Measurements from ENCODE around the gene CLDN6. TPM values are rescaled to one million over a fixed set of nuclear protein-coding genes. Genes with fewer than 3 reads are reported as not detected.

Gene CLDN6
- total and polyA plus RNA-seq, 2 donors, result 0.28 to 0.48 TPM

DNA sequence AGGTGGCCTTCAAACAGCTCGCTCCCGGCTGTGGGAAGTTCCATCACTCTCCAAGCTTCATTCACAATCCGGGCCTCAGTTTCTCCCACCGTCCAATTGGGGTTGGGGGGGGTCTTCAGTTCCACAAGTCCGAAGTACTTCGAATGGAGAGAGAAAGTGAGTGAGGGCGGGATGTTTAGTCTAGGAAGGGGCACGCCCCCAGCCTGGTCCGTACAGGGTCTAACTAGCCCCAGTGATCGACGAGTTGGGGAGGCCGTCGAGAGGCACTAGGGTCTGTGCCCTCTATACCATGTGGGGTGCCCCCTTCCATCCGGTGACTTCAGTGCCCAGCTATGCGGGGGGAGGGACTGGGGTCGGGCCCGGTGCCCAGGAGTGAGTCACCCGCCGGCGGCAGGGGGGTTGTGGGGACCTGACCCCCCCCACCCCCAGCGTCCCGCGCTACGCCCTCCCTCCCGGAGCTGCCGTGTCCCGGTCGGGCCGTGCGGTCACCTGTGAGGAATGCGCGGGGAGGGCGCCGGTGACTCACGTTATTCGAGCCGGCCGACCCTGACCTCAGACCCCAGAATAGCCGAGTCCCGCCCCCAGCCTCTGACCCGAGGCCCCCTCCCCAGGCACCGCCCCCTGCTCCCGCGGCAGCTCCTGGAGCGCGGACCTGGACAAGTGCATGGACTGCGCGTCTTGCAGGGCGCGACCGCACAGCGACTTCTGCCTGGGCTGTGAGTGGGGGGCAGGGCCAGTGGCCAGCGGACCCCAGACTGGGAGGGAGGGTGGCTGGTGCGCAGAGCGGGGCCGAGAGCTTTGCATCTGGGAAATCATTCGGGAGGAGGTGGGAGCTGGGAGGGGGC lies 2.8 kb upstream of the CLDN6 start:
- peaks cover 38 to 59% of the 10 kb centered on the region in 2 donors for H3K4me1 ChIP-seq (ENCODE audit: control insufficient read depth in 2 of 2, insufficient read depth in 2 of 2, low read length in 2 of 2)
- WGBS, result under 1% methylated on average over 57 of the region's 57 CpGs
- DNase-seq (ENCODE audit: low read depth in 6 of 9, low spot score in 9 of 9), result peak in 1 of 9 donors; percentile 24
- peak overlapping the region; percentile 38 to 60 for H3K4me3 ChIP-seq (ENCODE audit: low read length in 2 of 2)
- H3K9me3 ChIP-seq (ENCODE audit: control insufficient read depth in 2 of 2, insufficient read depth in 1 of 2, low read length in 1 of 2), result peaks cover 0 to 12% of the 10 kb centered on the region in 2 donors
- peak overlapping the region; percentile 7 to 87 for H3K27ac ChIP-seq (ENCODE audit: low read depth in 1 of 2, low read length in 1 of 2)
- H3K27me3 ChIP-seq (ENCODE audit: control insufficient read depth in 2 of 2, insufficient read depth in 1 of 2, low read length in 1 of 2), result peaks cover 42 to 67% of the 10 kb centered on the region in 2 donors
- peaks cover 0 to 2% of the 10 kb centered on the region in 2 donors for H3K36me3 ChIP-seq (ENCODE audit: control insufficient read depth in 2 of 2, insufficient read depth in 2 of 2, low read length in 1 of 2)

DNA sequence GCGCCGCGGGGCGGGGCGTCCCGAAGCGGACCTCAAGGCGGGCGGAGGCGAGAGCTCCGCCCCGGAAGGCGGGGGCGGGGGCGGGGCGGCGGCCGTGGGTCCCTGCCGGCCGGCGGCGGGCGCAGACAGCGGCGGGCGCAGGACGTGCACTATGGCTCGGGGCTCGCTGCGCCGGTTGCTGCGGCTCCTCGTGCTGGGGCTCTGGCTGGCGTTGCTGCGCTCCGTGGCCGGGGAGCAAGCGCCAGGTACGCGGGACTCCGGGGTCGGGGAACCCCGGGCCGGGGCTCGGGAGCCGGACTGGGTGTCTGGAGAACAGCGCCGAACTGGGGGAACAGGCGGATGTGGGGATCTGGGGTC lies 2.2 kb upstream of the CLDN6 start, which contains the start of gene TNFRSF12A:
Gene TNFRSF12A, plus strand, starts transcription at position 122 of the 357 bp plus-strand sequence. Its CDS starts 30 bp downstream, at position 152.
- peaks cover 0 to under 1% of the 10 kb centered on the region in 2 donors for H3K36me3 ChIP-seq (ENCODE audit: control insufficient read depth in 2 of 2, insufficient read depth in 2 of 2, low read length in 1 of 2)
- H3K4me3 ChIP-seq (ENCODE audit: low read length in 2 of 2), result peak within 1 kb of the TSS; percentile 41 to 60
- H3K27ac ChIP-seq (ENCODE audit: low read depth in 1 of 2, low read length in 1 of 2), result peak within 1 kb of the TSS; percentile 7 to 87
- H3K27me3 ChIP-seq (ENCODE audit: control insufficient read depth in 2 of 2, insufficient read depth in 1 of 2, low read length in 1 of 2), result peaks cover 42 to 72% of the 10 kb centered on the region in 2 donors
- H3K4me1 ChIP-seq (ENCODE audit: control insufficient read depth in 2 of 2, insufficient read depth in 2 of 2, low read length in 2 of 2), result peaks cover 38 to 58% of the 10 kb centered on the region in 2 donors
- peak in 2 of 9 donors; percentile 62 to 76 for DNase-seq (ENCODE audit: low read depth in 6 of 9, low spot score in 9 of 9)
- H3K9me3 ChIP-seq (ENCODE audit: control insufficient read depth in 2 of 2, insufficient read depth in 1 of 2, low read length in 1 of 2), result peaks cover 0 to 12% of the 10 kb centered on the region in 2 donors
- 1% methylated on average over 49 of the region's 49 CpGs for WGBS

DNA sequence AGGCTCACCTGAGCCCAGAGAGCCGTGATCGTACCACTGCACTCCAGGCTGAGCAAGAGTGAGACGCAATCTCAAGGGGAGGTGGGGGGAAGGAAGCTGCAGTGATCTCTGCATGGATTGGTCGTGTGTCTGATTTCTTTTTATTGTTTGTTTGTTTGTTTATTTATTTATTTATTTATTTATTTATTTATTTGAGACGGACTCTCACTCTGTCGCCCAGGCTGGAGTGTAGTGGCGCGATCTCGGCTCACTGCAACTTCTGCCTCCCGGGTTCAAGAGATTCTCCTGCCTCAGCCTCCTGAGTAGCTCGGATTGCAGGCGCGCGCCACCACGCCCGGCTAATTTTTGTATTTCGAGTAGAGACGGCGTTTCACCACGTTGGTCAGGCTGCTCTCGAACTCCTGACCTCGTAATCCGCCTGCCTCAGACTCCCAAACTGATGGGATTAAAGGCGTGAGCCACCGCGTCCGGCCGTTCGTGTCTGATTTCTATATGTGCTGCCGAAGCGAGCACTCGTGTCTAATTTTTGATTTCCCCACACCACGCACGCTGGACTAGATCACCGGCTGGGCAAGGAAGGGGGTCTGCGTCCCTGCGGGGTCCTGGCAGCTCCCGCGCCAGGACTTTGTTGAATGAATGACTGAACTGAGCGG lies 1.7 kb upstream of the CLDN6 start:
- WGBS, result 35% methylated on average over 40 of the region's 40 CpGs
- peaks cover 38 to 57% of the 10 kb centered on the region in 2 donors for H3K4me1 ChIP-seq (ENCODE audit: control insufficient read depth in 2 of 2, insufficient read depth in 2 of 2, low read length in 2 of 2)

DNA sequence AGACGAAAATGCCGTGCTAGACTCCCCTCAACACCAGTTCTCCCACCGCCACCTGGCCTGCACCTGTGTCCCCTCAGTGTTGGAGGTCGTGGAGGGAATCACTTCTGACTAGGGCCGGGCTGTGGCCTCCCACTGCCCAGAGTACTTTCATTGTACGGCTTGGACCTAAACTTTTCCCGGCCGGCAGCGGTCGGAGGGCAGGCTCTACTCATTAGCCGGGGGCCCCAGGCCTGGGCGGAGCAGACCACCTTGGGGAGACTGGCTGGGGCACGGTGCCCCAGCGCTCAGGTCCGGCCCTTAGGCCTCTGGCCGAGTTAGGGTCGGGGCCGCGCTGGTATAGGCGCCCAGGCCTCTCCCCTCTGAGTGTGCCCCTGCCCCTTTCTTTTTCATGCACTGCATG lies 639 bp downstream of the CLDN6 start:
- H3K4me1 ChIP-seq (ENCODE audit: control insufficient read depth in 2 of 2, insufficient read depth in 2 of 2, low read length in 2 of 2), result peaks cover 26 to 45% of the 10 kb centered on the region in 2 donors
- DNase-seq (ENCODE audit: low read depth in 6 of 9, low spot score in 9 of 9), result no peak
- 96% methylated on average over 20 of the region's 20 CpGs for WGBS
- no peak overlapping the region for H3K27ac ChIP-seq (ENCODE audit: low read depth in 1 of 2, low read length in 1 of 2)
- peaks cover 0 to 12% of the 10 kb centered on the region in 2 donors for H3K9me3 ChIP-seq (ENCODE audit: control insufficient read depth in 2 of 2, insufficient read depth in 1 of 2, low read length in 1 of 2)
- no peak overlapping the region for H3K4me3 ChIP-seq (ENCODE audit: low read length in 2 of 2)
- peaks cover 53 to 95% of the 10 kb centered on the region in 2 donors for H3K27me3 ChIP-seq (ENCODE audit: control insufficient read depth in 2 of 2, insufficient read depth in 1 of 2, low read length in 1 of 2)
- H3K36me3 ChIP-seq (ENCODE audit: control insufficient read depth in 2 of 2, insufficient read depth in 2 of 2, low read length in 1 of 2), result no peaks in the 10 kb centered on the region

More for the DNA sequence above, 1.7 kb upstream of the CLDN6 start:
- DNase-seq (ENCODE audit: low read depth in 6 of 9, low spot score in 9 of 9), result no peak
- peaks cover 42 to 76% of the 10 kb centered on the region in 2 donors for H3K27me3 ChIP-seq (ENCODE audit: control insufficient read depth in 2 of 2, insufficient read depth in 1 of 2, low read length in 1 of 2)
- peaks cover 0 to 12% of the 10 kb centered on the region in 2 donors for H3K9me3 ChIP-seq (ENCODE audit: control insufficient read depth in 2 of 2, insufficient read depth in 1 of 2, low read length in 1 of 2)
- peak overlapping the region; percentile 41 to 60 for H3K4me3 ChIP-seq (ENCODE audit: low read length in 2 of 2)
- no peaks in the 10 kb centered on the region for H3K36me3 ChIP-seq (ENCODE audit: control insufficient read depth in 2 of 2, insufficient read depth in 2 of 2, low read length in 1 of 2)
- no peak overlapping the region for H3K27ac ChIP-seq (ENCODE audit: low read depth in 1 of 2, low read length in 1 of 2)

DNA sequence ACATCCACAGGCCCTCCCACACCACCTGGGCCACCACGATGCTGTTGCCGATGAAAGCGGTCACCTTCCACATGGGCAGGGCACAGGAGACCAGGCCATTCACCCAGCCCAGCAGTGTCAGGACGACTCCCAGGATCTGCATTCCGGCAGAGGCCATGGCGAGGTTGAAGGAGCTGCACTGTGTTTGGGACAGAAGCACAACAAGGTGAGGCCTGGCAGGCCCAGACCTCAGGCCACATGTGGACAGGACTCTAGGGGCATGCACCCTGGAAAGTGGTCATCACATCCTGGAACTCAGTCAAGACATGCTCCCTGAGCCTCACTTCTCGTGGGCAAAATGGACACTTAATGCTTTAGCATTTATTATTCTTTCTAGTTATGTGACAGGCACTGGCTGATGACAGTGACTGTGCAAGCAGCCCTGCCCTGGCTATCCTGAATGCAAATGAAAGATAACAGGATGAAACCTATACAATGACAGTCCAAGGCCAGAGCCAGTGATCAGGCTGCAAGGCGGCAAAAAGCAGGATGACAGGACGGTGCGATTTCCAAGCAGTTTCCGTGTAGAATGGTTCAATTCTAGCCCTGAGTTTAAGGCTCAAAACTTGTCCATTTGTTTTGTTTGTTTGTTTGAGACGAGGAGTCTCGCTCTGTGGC lies 2.0 kb downstream of the CLDN6 start:
- Histone ChIP-seq H3K27me3 (ENCODE audit: control insufficient read depth in 2 of 2, insufficient read depth in 1 of 2, low read length in 1 of 2) (peaks cover 50 to 94% of the 10 kb centered on the region in 2 donors), H3K9me3 (ENCODE audit: control insufficient read depth in 2 of 2, insufficient read depth in 1 of 2, low read length in 1 of 2) (peaks cover 0 to 15% of the 10 kb centered on the region in 2 donors), H3K4me1 (ENCODE audit: control insufficient read depth in 2 of 2, insufficient read depth in 2 of 2, low read length in 2 of 2) (peaks cover 17 to 42% of the 10 kb centered on the region in 2 donors), H3K27ac (ENCODE audit: low read depth in 1 of 2, low read length in 1 of 2) (no peak overlapping the region), H3K36me3 (ENCODE audit: control insufficient read depth in 2 of 2, insufficient read depth in 2 of 2, low read length in 1 of 2) (no peaks in the 10 kb centered on the region), H3K4me3 (ENCODE audit: low read length in 2 of 2) (no peak overlapping the region)
- no peak for DNase-seq (ENCODE audit: low read depth in 6 of 9, low spot score in 9 of 9)
- WGBS, result 97% methylated on average over 13 of the region's 13 CpGs

DNA sequence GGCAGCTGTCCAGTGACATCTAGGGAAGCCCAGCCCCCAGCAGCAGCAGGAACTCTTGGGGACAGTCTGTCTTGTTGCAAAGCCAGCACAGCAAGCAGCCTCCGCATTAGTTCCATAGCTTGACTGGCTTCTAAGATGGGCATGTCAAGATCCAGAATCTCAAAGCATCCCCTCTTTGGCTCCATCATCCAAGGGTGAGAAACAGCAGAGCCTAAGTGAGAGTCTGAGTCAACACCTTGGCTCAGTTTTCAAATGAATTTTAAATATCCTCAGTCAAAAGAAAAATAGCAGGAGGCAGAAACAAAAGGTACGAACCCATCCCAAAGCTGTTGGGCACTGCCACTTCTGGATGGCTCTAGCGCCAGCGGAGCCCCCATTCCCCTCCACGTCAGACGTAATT lies 3.0 kb downstream of the CLDN6 start:
- 96% methylated on average over 6 of the region's 6 CpGs for WGBS
- H3K4me1 ChIP-seq (ENCODE audit: control insufficient read depth in 2 of 2, insufficient read depth in 2 of 2, low read length in 2 of 2), result peaks cover 9 to 33% of the 10 kb centered on the region in 2 donors
- H3K9me3 ChIP-seq (ENCODE audit: control insufficient read depth in 2 of 2, insufficient read depth in 1 of 2, low read length in 1 of 2), result peaks cover 0 to 15% of the 10 kb centered on the region in 2 donors
- no peak for DNase-seq (ENCODE audit: low read depth in 6 of 9, low spot score in 9 of 9)
- H3K27me3 ChIP-seq (ENCODE audit: control insufficient read depth in 2 of 2, insufficient read depth in 1 of 2, low read length in 1 of 2), result peaks cover 45 to 91% of the 10 kb centered on the region in 2 donors
- no peak overlapping the region for H3K27ac ChIP-seq (ENCODE audit: low read depth in 1 of 2, low read length in 1 of 2)
- H3K4me3 ChIP-seq (ENCODE audit: low read length in 2 of 2), result no peak overlapping the region
- no peaks in the 10 kb centered on the region for H3K36me3 ChIP-seq (ENCODE audit: control insufficient read depth in 2 of 2, insufficient read depth in 2 of 2, low read length in 1 of 2)

DNA sequence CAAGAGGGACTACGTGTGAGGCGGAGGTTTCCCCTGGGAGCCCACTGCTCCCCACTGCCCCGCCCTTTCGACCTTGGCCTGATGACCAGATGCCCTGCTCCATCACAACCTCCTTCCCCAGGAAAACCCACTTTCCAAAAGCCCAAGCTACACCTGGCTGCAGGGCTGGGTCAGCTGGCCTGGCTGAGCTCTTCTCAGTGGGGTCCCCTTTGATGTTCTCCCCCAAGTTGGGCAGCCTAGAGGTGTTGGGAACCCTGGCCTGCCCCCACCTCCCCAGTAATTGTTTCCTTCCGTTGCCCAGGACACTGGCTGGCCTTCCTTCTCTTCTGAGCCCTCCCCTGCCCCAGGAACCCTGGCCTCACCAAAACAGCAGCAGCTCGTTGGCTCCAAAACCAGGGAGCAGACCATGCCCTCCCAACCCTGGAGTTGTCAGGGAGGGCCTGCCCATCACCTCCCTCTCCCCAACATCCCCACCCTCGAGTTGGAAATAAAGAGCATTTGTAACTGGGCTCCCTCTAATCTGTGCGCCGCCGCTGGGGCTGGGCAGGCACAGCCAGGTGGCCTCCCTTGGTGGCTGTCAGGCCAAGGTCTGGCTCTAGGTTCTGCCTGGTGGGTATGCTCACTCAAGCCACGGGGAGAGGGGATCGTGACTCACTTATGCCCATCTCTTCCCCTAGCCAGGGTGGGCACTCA lies 3.8 kb downstream of the CLDN6 start:
- peaks cover 0 to 15% of the 10 kb centered on the region in 2 donors for H3K9me3 ChIP-seq (ENCODE audit: control insufficient read depth in 2 of 2, insufficient read depth in 1 of 2, low read length in 1 of 2)
- no peak overlapping the region for H3K27ac ChIP-seq (ENCODE audit: low read depth in 1 of 2, low read length in 1 of 2)
- no peak for DNase-seq (ENCODE audit: low read depth in 6 of 9, low spot score in 9 of 9)
- H3K4me3 ChIP-seq (ENCODE audit: low read length in 2 of 2), result no peak overlapping the region
- 92% methylated on average over 12 of the region's 12 CpGs for WGBS
- no peaks in the 10 kb centered on the region for H3K36me3 ChIP-seq (ENCODE audit: control insufficient read depth in 2 of 2, insufficient read depth in 2 of 2, low read length in 1 of 2)
- peaks cover 36 to 90% of the 10 kb centered on the region in 2 donors for H3K27me3 ChIP-seq (ENCODE audit: control insufficient read depth in 2 of 2, insufficient read depth in 1 of 2, low read length in 1 of 2)
- peaks cover 6 to 29% of the 10 kb centered on the region in 2 donors for H3K4me1 ChIP-seq (ENCODE audit: control insufficient read depth in 2 of 2, insufficient read depth in 2 of 2, low read length in 2 of 2)

DNA sequence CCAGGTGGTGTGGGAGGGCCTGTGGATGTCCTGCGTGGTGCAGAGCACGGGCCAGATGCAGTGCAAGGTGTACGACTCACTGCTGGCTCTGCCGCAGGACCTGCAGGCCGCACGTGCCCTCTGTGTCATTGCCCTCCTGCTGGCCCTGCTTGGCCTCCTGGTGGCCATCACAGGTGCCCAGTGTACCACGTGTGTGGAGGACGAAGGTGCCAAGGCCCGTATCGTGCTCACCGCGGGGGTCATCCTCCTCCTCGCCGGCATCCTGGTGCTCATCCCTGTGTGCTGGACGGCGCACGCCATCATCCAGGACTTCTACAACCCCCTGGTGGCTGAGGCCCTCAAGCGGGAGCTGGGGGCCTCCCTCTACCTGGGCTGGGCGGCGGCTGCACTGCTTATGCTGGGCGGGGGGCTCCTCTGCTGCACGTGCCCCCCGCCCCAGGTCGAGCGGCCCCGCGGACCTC lies 4.5 kb downstream of the CLDN6 start:
- 93% methylated on average over 27 of the region's 27 CpGs for WGBS
- peaks cover 0 to 15% of the 10 kb centered on the region in 2 donors for H3K9me3 ChIP-seq (ENCODE audit: control insufficient read depth in 2 of 2, insufficient read depth in 1 of 2, low read length in 1 of 2)
- H3K4me3 ChIP-seq (ENCODE audit: low read length in 2 of 2), result no peak overlapping the region
- H3K36me3 ChIP-seq (ENCODE audit: control insufficient read depth in 2 of 2, insufficient read depth in 2 of 2, low read length in 1 of 2), result no peaks in the 10 kb centered on the region
- no peak for DNase-seq (ENCODE audit: low read depth in 6 of 9, low spot score in 9 of 9)
- peaks cover 7 to 34% of the 10 kb centered on the region in 2 donors for H3K4me1 ChIP-seq (ENCODE audit: control insufficient read depth in 2 of 2, insufficient read depth in 2 of 2, low read length in 2 of 2)
- H3K27ac ChIP-seq (ENCODE audit: low read depth in 1 of 2, low read length in 1 of 2), result no peak overlapping the region
- H3K27me3 ChIP-seq (ENCODE audit: control insufficient read depth in 2 of 2, insufficient read depth in 1 of 2, low read length in 1 of 2), result peaks cover 30 to 89% of the 10 kb centered on the region in 2 donors
